Measurements from ENCODE around the gene SIGLEC8.
"Not testable (repeated sequence)": the region's sequence is repeated elsewhere in the genome, so short reads cannot be mapped to it uniquely, and the experiment has no call there.

- TF ChIP-seq CTCF (IDR thresholded peaks at IDR 0.05); ZFX (IDR thresholded peaks at IDR 0.05; ENCODE audit: borderline replicate concordance): not testable (repeated sequence)
These were observed 5.8 kb upstream of the SIGLEC8 start for GRCh38 chr19:51463976-51464581.

Measured in 22Rv1 (cell line).